ENCODE data around the gene RFX4.

The RFX4 gene

GRCh38 chr12:106655577-106655976, 72.8 kb downstream of the RFX4 start:
- DNase-seq (ENCODE audit: insufficient read length, low spot score) (no peak), FAIRE-seq (no peak)
- TF ChIP-seq CTCF (IDR thresholded peaks at IDR 0.05; ENCODE audit: insufficient read depth, missing control alignments) = no peak

- no peak for FAIRE-seq
- no peak for TF ChIP-seq CTCF (IDR thresholded peaks at IDR 0.05; ENCODE audit: insufficient read depth, missing control alignments)
Measured at GRCh38 chr12:106657488-106657887, 74.7 kb downstream of the RFX4 start.

GRCh38 chr12:106663385-106663784, 80.6 kb downstream of the RFX4 start:
- FAIRE-seq = no peak
- no peak for TF ChIP-seq CTCF (IDR thresholded peaks at IDR 0.05; ENCODE audit: insufficient read depth, missing control alignments)
- no peak for DNase-seq (ENCODE audit: insufficient read length, low spot score)

More at GRCh38 chr12:106657488-106657887, 74.7 kb downstream of the RFX4 start:
- DNase-seq (ENCODE audit: insufficient read length, low spot score) = no peak

GRCh38 chr12:106669216-106669615, 86.4 kb downstream of the RFX4 start:
- FAIRE-seq (no peak), DNase-seq (ENCODE audit: insufficient read length, low spot score) (no peak)
- TF ChIP-seq CTCF (IDR thresholded peaks at IDR 0.05; ENCODE audit: insufficient read depth, missing control alignments) = no peak

GRCh38 chr12:106670131-106670530, 87.3 kb downstream of the RFX4 start:
- DNase-seq (ENCODE audit: insufficient read length, low spot score) = no peak
- no peak for TF ChIP-seq CTCF (IDR thresholded peaks at IDR 0.05; ENCODE audit: insufficient read depth, missing control alignments)
- FAIRE-seq = no peak

GRCh38 chr12:106671840-106672239, 89.0 kb downstream of the RFX4 start:
- FAIRE-seq = no peak

More at GRCh38 chr12:106671840-106672239, 89.0 kb downstream of the RFX4 start:
- no peak for DNase-seq (ENCODE audit: insufficient read length, low spot score)
- TF ChIP-seq CTCF (IDR thresholded peaks at IDR 0.05; ENCODE audit: insufficient read depth, missing control alignments) = no peak

All from D721Med (cell line).